Measurements from ENCODE around the gene MECP2.

Gene MECP2

GRCh38 chrX:154033848-154034247, 63.7 kb downstream of the MECP2 start:
- DNase-seq (ENCODE audit: low spot score) = no peak

- DNase-seq (ENCODE audit: low spot score) = no peak
These were observed 64.9 kb downstream of the MECP2 start for GRCh38 chrX:154032653-154033052.

- DNase-seq (ENCODE audit: low spot score) = no peak
These were observed 65.4 kb downstream of the MECP2 start for GRCh38 chrX:154032160-154032559.

GRCh38 chrX:154030715-154031305, 66.7 kb downstream of the MECP2 start:
- no peak for DNase-seq (ENCODE audit: low spot score)

GRCh38 chrX:154030266-154030665, 67.3 kb downstream of the MECP2 start:
- DNase-seq (ENCODE audit: low spot score) = no peak

GRCh38 chrX:154029439-154029838, 68.1 kb downstream of the MECP2 start:
- no peak for DNase-seq (ENCODE audit: low spot score)

- DNase-seq (ENCODE audit: low spot score) = no peak
These were observed 68.9 kb downstream of the MECP2 start for GRCh38 chrX:154028502-154029184.

GRCh38 chrX:154027986-154028385, 69.5 kb downstream of the MECP2 start:
- DNase-seq (ENCODE audit: low spot score) = no peak

GRCh38 chrX:154027022-154027402, 70.5 kb downstream of the MECP2 start:
- no peak for DNase-seq (ENCODE audit: low spot score)

GRCh38 chrX:154026136-154027021, 71.1 kb downstream of the MECP2 start:
- DNase-seq (ENCODE audit: low spot score) = no peak

GRCh38 chrX:154025230-154025629, 72.3 kb downstream of the MECP2 start:
- no peak for DNase-seq (ENCODE audit: low spot score)

GRCh38 chrX:154024271-154024670, 73.2 kb downstream of the MECP2 start:
- no peak for DNase-seq (ENCODE audit: low spot score)

- no peak for DNase-seq (ENCODE audit: low spot score)
These were observed 74.1 kb downstream of the MECP2 start for GRCh38 chrX:154023276-154024000.

- no peak for DNase-seq (ENCODE audit: low spot score)
These were observed 75.4 kb downstream of the MECP2 start for GRCh38 chrX:154022108-154022507.

GRCh38 chrX:154021131-154021611, 76.3 kb downstream of the MECP2 start:
- no peak for DNase-seq (ENCODE audit: low spot score)

- no peak for DNase-seq (ENCODE audit: low spot score)
These were observed 76.9 kb downstream of the MECP2 start for GRCh38 chrX:154020536-154021115.

- DNase-seq (ENCODE audit: low spot score) = peak; percentile 60
These were observed 77.6 kb downstream of the MECP2 start, which contains the start of gene IRAK1 for GRCh38 chrX:154019633-154020528. Gene IRAK1, minus strand, starts transcription at chrX:154019902. Its CDS starts 90 bp downstream, at chrX:154019812.

- no peak for DNase-seq (ENCODE audit: low spot score)
These were observed 78.4 kb downstream of the MECP2 start for GRCh38 chrX:154019061-154019621.

- DNase-seq (ENCODE audit: low spot score) = no peak
These were observed 78.9 kb downstream of the MECP2 start for GRCh38 chrX:154018518-154019060.

Measured in ecto neural progenitor cell (in vitro differentiated cells).